GM12801 (cell line): Measurements from ENCODE around the gene RTTN.

Experiments
- CTCF ChIP-seq: IDR thresholded peaks from one replicate; pipeline ENCODE4 v1.5.1; 2011; ENCODE audit warnings: control low read depth; ENCODE audit not compliant: insufficient read length; ENCODE audit errors: extremely low read depth

The RTTN gene

GRCh38 chr18:70127359-70127758 is 78.1 kb downstream of the RTTN start:
- TF ChIP-seq CTCF: no peak

- no peak for TF ChIP-seq CTCF
Measured at GRCh38 chr18:70126832-70127231, 78.7 kb downstream of the RTTN start.

- TF ChIP-seq CTCF: no peak
Measured at GRCh38 chr18:70124139-70124538, 81.3 kb downstream of the RTTN start.

GRCh38 chr18:70121842-70122241 is 83.6 kb downstream of the RTTN start:
- no peak for TF ChIP-seq CTCF

- TF ChIP-seq CTCF: no peak
Measured at GRCh38 chr18:70116949-70117348, 88.5 kb downstream of the RTTN start.

- TF ChIP-seq CTCF: no peak
Measured at GRCh38 chr18:70113511-70113910, 92.0 kb downstream of the RTTN start.

- no peak for TF ChIP-seq CTCF
Measured at GRCh38 chr18:70110678-70111077, 94.8 kb downstream of the RTTN start.

GRCh38 chr18:70107091-70107490 is 98.4 kb downstream of the RTTN start:
- no peak for TF ChIP-seq CTCF
